Sigmoid colon (tissue), 7 donors: ENCODE data around the gene ACTL6B. TPM values are rescaled to one million over a fixed set of nuclear protein-coding genes. Genes with fewer than 3 reads are reported as not detected.
A peak's percentile ranks its signal among the peaks of the same experiment; 100 is the strongest.

Source experiments
- DNase-seq: peaks from one replicate; pipeline ENCODE4 v3.0.0-alpha.2; 2019
- H3K27ac ChIP-seq, 4 donors: fragments of 200-600 bp; sonication (generic); one replicate each; pipeline ENCODE4 v1.5.1; 2016 to 2019; ENCODE audit warnings: mild to moderate bottlenecking in 1 of 4
- H3K27me3 ChIP-seq, 3 donors: fragments of 200-600 bp; sonication (generic); one replicate each; pipeline ENCODE4 v1.5.1; 2019; ENCODE audit warnings: mild to moderate bottlenecking in 1 of 3
- H3K36me3 ChIP-seq, 4 donors: fragments of 200-600 bp; sonication (generic); one replicate each; pipeline ENCODE4 v1.5.1; 2016 to 2019
- H3K4me1 ChIP-seq, 4 donors: fragments of 200-600 bp; sonication (generic); one replicate each; pipeline ENCODE4 v1.5.1; 2017 to 2019
- H3K4me3 ChIP-seq, 4 donors: fragments of 200-600 bp; sonication (generic); one replicate each; pipeline ENCODE4 v1.5.1; 2017 to 2019; ENCODE audit warnings: mild to moderate bottlenecking in 2 of 4, moderate library complexity in 1 of 4
- H3K9me3 ChIP-seq, 4 donors: fragments of 200-600 bp in 3 of 4; sonication (generic) in 3 of 4; one replicate each; pipeline versions ENCODE4 v1.5.1 to v1.6.1; 2013 to 2019
- CTCF ChIP-seq, 4 experiments: fragments of 450-650 bp in 3 of 4; fragments of 200-600 bp in 1 of 4; IDR thresholded peaks; one replicate each; pipeline ENCODE4 v1.5.1; 2016 to 2019; ENCODE audit warnings: antibody characterized with exemption in 4 of 4, mild to moderate bottlenecking in 3 of 4, moderate library complexity in 2 of 4
- EP300 ChIP-seq, 4 donors: sonication (generic); formaldehyde crosslinking; IDR thresholded peaks; one replicate each; pipeline ENCODE4 v1.6.1; 2017; ENCODE audit warnings: antibody characterized with exemption in 4 of 4
- POLR2A ChIP-seq, 2 donors: fragments of 450-650 bp; IDR thresholded peaks; one replicate each; pipeline ENCODE4 v1.6.1; 2016; ENCODE audit warnings: antibody characterized with exemption in 2 of 2, mild to moderate bottlenecking in 2 of 2, moderate library complexity in 2 of 2
- POLR2AphosphoS5 ChIP-seq, 4 donors: sonication (generic); formaldehyde crosslinking; IDR thresholded peaks; one replicate each; pipeline ENCODE4 v1.6.1; 2017; ENCODE audit warnings: antibody characterized with exemption in 4 of 4
- WGBS, 2 donors: extraction: QIAGEN DNeasy Blood & Tissue Kit; methylation state at CpG; one replicate each; pipeline ENCODE4 v1.1.7; 2013; 5-methylcytosine and 5-hydroxymethylcytosine counted together
- intact Hi-C: fragments of 100-400 bp; cut with DNase I; formaldehyde crosslinking; loops from one replicate; pipeline ENCODE4 v1.15.1; 2023
- polyA plus RNA-seq, 3 donors: library from polyadenylated mRNA; stranded (reverse); fragments of 200-250 nt; gene quantifications; one replicate each; pipeline ENCODE4 v1.2.3, GENCODE V29; 2013
- total RNA-seq, 4 donors: library from RNA; depleted of rRNA; stranded (reverse); fragments of >200 nt; gene quantifications; one replicate each; pipeline ENCODE4 v1.1.0, GENCODE V29; 2016
- donor health status: healthy with polysubstance abuse.
- donor health status: Bipolar disorder and iron deficiency.
- donor health status: healthy.

ACTL6B gene
- total and polyA plus RNA-seq, 7 donors: 0.58 to 0.71 (median 0.68) TPM; not detected in 4

DNA sequence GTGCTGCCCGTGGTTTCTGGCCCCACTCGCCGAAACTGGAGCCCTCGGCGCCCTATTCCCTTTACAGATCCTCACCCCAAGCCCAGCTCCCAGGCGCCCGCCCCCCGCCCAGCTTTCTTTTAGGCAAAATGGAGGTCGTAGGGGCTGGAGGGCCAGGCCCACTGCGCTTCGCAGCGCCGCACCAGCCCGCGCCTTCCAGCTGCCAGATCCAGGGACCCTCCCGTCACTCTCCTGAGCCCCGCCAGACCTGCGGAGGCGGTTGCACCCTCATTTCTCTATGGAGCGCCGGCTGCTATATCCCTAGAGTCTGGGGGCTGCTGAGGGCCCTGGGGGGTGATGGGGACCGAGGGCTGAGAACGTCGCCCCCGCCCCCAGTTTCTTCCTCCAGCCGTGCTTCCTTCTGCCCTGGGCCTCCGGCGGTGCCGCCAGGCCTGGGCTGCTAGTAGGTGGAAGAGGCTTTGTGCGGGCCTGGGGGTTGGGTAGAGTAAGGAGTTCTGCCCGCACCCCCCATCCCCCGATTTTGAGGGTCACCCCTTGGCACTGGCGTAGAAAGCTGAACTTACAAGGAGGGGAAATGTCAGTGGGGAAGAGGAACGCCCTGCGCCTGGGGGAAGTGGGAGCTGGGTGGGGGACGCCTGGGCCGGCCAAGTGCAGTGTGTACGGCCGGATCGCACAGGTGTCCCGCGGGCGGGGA lies 18.3 kb upstream of the ACTL6B start:
- H3K4me3 ChIP-seq: peak overlapping the region; percentile 91 to 99 (median 92)
- H3K36me3 ChIP-seq: peaks cover 18 to 33% (median 29%) of the 10 kb centered on the region in 4 donors
- H3K27ac ChIP-seq: peak overlapping the region; percentile 97 to 99 (median 98)
- intact Hi-C loops: loop anchor here (1.0 to 5.0 kb wide), 6 partner anchors 16 to 207 kb away; partner anchors contain the start of genes FBXO24, LRCH4 and NYAP1
- H3K27me3 ChIP-seq: no peaks in the 10 kb centered on the region
- peaks cover 0 to 31% (median 15%) of the 10 kb centered on the region in 4 donors for H3K4me1 ChIP-seq
- 0% methylated on average over 43 of the region's 43 CpGs for WGBS, 2 donors
- no peaks in the 10 kb centered on the region for H3K9me3 ChIP-seq
- no peak for TF ChIP-seq POLR2AphosphoS5 (IDR thresholded peaks at IDR 0.05)
- TF ChIP-seq EP300 (IDR thresholded peaks at IDR 0.05): no peak
- TF ChIP-seq CTCF (IDR thresholded peaks at IDR 0.05): no peak
- TF ChIP-seq POLR2A (IDR thresholded peaks at IDR 0.05): no peak
- DNase-seq: peak; percentile 75

DNA sequence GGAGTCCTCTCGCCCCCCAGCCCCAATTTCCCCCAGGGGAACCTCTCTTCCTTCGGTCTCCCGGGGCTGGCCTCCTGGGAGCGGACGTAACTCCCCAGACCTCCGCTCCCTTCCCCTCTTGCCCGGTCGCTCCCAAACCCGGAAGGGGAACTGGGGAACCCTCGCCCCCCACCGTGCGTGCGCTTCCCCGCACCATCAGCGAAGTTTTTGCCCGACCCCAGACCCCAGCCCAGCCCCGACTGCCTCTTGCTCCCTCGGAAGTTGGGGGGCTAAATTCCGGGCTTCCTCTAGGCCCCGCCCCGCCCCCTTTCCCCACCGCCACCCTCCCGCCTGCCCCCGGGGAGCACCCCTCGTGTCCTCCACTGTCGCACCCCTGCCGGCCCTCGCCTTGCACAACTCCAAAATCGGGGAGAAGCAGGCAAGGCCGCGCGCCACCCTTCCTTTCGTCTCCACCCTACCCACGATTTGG lies 17.7 kb upstream of the ACTL6B start:
- H3K4me3 ChIP-seq: peak overlapping the region; percentile 91 to 99 (median 92)
- intact Hi-C loops: loop anchor here (2.0 to 5.0 kb wide), 5 partner anchors 17 to 192 kb away; partner anchors contain the start of gene NYAP1
- no peak for TF ChIP-seq POLR2A (IDR thresholded peaks at IDR 0.05)
- no peak for TF ChIP-seq EP300 (IDR thresholded peaks at IDR 0.05)
- no peak for TF ChIP-seq POLR2AphosphoS5 (IDR thresholded peaks at IDR 0.05)
- no peak for TF ChIP-seq CTCF (IDR thresholded peaks at IDR 0.05)
- H3K36me3 ChIP-seq: peaks cover 17 to 28% (median 24%) of the 10 kb centered on the region in 4 donors
- DNase-seq: peak; percentile 86
- H3K27me3 ChIP-seq: no peaks in the 10 kb centered on the region
- H3K9me3 ChIP-seq: no peaks in the 10 kb centered on the region
- WGBS, 2 donors: 0 to 1% methylated on average over 34 of the region's 34 CpGs
- peak overlapping the region; percentile 97 to 99 (median 98) for H3K27ac ChIP-seq
- H3K4me1 ChIP-seq: peaks cover 0 to 31% (median 14%) of the 10 kb centered on the region in 4 donors

DNA sequence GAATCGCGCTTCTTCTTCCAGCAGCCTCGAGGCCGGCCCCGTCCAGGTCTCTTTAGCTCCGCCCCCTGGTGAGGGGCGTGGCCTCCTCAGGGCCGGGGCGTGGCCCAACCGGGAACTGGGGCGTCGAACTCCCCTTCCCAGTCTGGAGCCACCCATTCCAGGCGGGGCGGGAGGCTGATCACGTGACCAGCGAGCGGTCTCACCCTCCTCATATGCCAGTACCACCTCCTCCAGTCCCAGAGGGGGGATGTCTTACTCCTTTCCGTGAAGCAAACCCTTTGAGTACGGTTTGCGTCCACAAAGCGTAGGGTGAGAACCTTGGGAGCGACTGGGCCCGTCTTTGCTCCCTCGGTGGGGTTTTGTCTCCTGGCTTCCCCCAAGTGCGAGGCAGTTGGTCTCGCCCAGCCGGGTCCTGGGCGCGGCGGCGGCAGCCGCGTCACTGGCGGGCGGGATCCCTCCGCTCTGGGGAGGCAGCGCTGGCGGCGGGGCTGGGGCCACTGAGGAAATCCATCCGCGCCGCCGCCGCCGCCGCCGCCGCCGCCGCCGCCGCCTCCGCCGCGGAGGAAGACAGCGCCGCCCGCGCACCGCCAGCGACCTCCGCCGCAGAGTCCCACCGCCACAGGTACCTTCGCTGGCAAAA lies 17.2 kb upstream of the ACTL6B start, which contains the start of gene GNB2:
TSS of gene GNB2 (plus strand) at position 439 of the 640 bp plus-strand sequence. CDS start 2,526 bp downstream, outside the sequence.
- Histone ChIP-seq H3K36me3 (peaks cover 11 to 22% (median 18%) of the 10 kb centered on the region in 4 donors), H3K27ac (peak within 1 kb of the TSS; percentile 97 to 99 (median 98)), H3K4me3 (peak within 1 kb of the TSS; percentile 91 to 99 (median 92)), H3K9me3 (no peaks in the 10 kb centered on the region), H3K4me1 (peaks cover 0 to 27% (median 14%) of the 10 kb centered on the region in 4 donors), H3K27me3 (no peaks in the 10 kb centered on the region)
- WGBS, 2 donors: 0% methylated on average over 65 of the region's 65 CpGs
- TF ChIP-seq EP300 (IDR thresholded peaks at IDR 0.05) (peak in 2 of 4 donors; percentile 5 to 11), POLR2AphosphoS5 (IDR thresholded peaks at IDR 0.05) (peak; percentile 66 to 84 (median 82)), CTCF (IDR thresholded peaks at IDR 0.05) (no peak), POLR2A (IDR thresholded peaks at IDR 0.05) (no peak)
- intact Hi-C loops: loop anchor here (2.0 to 5.0 kb wide), 3 partner anchors 46 to 191 kb away; partner anchors contain the start of gene NYAP1
- DNase-seq: peak; percentile 100

- H3K9me3 ChIP-seq: no peaks in the 10 kb centered on the region
- H3K4me3 ChIP-seq: no peak overlapping the region
- H3K36me3 ChIP-seq: peaks cover 0 to 4% (median 1%) of the 10 kb centered on the region in 4 donors
- WGBS, 2 donors: 79 to 90% methylated on average over 18 of the region's 18 CpGs
- no peak for DNase-seq
- H3K4me1 ChIP-seq: peaks cover 0 to 22% (median 9%) of the 10 kb centered on the region in 4 donors
- TF ChIP-seq EP300 (IDR thresholded peaks at IDR 0.05): no peak
- no peak for TF ChIP-seq CTCF (IDR thresholded peaks at IDR 0.05)
- TF ChIP-seq POLR2A (IDR thresholded peaks at IDR 0.05): no peak
- TF ChIP-seq POLR2AphosphoS5 (IDR thresholded peaks at IDR 0.05): no peak
- no peaks in the 10 kb centered on the region for H3K27me3 ChIP-seq
- H3K27ac ChIP-seq: no peak overlapping the region
- intact Hi-C loops: loop anchor here (2.0 to 5.0 kb wide), 3 partner anchors 44 to 189 kb away; partner anchors contain the start of gene NYAP1
Measured at GRCh38 chr7:100671353-100672327, 15.4 kb upstream of the ACTL6B start.
